Islet of Langerhans (tissue), 1 donor: ENCODE data around the gene F11R.
"Not testable (repeated sequence)": the region's sequence is repeated elsewhere in the genome, so short reads cannot be mapped to it uniquely, and the experiment has no call there.

ENCODE experiments used
- FAIRE-seq: peaks from one replicate; lab custom pipeline; 2011; peaks lifted over from hg19 to GRCh38; lab: Jason Lieb, UNC

Gene F11R

DNA sequence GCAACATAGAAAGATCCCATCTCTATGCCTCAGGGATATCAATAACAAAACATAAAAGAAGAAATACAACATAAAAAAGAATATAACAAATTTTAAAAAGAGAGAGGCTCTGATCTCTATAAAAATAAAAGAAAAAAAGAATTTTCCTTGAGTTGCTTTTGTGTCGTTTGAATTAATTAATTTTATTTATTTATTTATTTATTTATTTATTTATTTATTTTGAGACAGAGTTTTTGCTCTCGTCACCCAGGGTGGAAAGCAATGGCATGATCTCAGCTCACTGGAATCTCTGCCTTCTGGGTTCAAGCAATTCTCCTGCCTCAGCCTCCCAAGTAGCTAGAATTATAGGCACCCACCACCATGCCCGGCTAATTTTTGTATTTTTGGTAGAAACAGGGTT, 8.5 kb downstream of the F11R start:
- FAIRE-seq: no peak

DNA sequence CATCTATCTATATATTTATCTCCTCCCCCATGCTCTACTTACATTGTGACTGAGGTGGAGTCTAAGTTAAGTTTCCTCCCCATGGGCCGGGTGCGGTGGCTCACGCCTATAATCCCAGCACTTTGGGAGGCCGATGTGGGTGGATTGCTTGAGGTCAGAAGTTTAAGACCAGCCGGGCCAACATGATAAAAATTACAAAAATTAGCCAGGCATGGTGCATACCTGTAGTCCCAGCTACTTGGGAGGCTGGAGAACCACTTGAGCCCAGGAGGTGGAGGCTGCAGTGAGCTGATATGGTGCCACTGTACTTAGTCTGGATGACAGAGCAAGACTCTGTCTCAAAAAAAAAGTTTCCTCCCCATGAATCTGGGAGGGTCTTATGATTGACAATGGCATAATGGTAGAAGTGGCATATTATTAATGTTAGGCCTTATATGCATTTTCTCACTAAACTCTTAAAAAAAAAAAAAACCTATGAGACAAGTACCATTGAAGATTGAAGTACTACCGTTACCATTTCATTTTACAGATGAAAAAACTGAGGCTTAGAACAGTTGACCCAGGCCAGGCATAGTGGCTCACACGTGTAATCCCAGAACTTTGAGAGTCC, 11.2 kb downstream of the F11R start:
- FAIRE-seq: no peak

DNA sequence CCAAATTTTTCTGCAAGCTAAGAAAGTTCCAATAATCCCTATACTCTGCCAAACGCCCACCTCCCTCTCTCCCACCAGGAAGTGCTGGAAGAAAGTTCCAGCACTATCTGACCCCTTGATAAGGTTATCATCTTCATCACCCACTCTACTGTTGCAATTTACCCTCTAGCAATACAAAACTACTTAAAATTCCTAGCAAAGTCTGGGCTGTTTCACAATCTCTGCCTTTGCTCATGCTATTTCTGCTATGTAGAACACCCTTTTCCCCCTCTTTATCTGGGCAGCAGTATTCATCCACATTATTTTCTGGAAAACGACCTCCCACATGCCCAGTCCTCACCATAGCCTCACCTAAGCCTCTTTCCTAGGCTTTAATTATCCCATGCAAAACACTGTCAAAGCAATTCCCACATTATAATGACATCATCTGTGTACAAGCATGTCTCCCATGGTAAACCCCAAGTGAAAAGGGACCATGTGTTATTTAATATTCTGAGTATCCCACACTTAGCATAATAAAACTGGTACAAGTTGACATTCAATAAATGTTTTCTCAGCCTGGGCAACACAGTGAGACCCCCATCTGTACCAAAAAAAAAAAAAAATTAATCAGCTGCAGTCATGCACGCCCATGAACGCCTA, 12.0 kb downstream of the F11R start:
- FAIRE-seq: no peak

DNA sequence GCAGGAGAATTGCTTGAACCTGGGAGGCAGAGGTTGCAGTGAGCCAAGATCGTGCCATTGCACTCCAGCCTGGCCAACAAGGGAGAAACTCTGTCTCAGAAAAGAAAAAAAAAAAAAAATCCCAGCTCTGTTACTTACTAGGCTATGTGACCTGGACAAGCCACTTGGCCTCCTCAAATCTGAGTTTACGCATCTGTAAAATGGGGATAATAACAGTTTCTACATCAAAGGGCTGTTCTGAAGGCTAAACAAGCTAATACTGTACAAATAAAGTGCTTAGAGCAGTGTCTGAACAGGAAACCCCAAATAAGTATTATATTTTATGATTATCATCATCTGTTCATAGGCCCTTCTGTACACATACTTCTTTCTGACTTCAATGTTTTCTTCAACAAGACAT, 13.6 kb downstream of the F11R start:
- no peak for FAIRE-seq

DNA sequence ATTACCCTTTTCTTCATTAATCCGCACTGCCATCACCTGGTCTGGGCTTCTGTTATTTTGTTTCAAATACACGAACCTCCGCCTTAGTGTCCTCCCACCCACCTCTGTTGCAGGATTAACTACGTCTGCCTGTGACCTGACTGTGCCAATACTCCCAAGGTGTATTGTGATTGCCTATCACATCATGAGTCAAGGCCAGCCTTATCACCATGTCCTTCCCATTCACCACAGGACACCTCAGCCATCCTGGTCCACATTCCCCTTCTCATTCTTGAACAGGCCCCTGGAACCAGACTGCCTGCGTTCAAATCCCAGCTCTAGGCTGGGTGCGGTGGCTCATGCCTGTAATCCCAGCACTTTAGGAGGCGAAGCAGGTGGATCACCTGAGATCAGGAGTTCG, 14.4 kb downstream of the F11R start:
- FAIRE-seq: no peak

DNA sequence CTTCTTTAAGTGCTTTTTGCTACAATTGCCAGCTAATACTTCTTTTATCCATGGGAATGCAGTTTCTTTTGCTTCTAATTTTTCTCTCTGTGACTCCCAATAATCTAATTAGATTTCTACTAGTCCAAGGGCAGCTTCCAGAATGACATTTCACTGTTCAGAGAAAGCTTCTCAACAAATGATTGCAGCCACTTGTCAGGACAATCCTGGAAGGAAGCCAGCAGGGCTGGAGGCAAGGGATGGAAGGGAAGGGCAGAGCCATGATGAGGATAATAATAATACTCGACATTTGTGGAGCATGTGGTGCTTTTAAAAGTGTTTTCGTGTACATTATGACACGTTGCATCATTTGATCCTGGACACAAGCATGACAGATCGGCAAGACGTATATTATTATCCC, 19.4 kb downstream of the F11R start:
- FAIRE-seq: no peak

DNA sequence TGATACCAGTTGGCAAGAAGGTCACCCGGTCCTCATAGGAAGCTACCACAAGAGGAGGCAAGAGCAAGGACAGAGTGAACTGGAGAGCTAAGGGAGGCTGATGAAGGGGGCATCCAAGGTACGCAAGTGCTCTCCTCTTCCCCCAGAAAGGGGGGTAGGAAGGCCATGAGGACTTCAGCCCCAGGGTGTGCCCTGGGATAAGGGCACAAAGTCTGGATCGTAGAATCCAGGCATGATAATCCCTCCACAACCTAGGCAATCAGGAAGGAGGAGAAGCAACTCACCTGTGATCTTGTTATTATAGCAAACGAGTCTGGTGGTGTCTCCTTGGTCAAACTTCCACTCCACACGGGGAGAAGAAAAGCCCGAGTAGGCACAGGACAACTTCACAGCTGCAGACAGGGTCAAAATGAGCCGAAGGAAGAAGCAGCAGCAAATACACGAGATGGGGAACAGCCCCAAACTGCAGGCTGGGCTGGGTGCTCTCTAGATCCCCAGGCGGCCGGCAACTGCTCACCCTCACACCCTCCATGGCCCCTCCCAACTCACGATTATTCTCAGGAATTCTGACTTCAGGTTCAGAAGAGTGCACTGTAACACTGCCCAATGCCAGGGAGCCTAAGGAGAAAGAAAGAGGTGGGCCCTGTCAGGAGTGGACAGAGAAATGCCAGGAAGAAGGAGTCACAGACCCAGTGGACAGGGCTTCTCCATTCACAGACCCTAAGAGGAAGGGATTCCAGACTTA, 20.0 kb downstream of the F11R start:
- FAIRE-seq: no peak

DNA sequence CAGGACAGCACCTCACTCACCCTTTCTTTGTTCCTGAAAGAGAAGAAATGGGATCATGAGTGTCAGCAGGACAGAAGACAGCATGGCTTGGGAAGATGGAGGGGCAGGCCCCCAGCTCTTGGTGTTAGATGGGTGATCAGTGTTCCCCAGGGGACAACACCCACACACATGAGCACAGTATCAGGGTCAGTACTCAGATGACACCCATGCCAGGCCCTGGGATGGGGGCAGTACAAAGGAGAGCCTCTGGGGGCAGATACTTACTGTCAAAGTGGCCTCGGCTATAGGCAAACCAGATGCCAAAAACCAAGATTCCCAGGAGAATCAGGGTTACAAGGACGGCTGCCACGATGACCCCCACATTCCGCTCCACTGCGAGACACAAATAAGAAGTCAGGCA, 21.6 kb downstream of the F11R start:
- FAIRE-seq: no peak

DNA sequence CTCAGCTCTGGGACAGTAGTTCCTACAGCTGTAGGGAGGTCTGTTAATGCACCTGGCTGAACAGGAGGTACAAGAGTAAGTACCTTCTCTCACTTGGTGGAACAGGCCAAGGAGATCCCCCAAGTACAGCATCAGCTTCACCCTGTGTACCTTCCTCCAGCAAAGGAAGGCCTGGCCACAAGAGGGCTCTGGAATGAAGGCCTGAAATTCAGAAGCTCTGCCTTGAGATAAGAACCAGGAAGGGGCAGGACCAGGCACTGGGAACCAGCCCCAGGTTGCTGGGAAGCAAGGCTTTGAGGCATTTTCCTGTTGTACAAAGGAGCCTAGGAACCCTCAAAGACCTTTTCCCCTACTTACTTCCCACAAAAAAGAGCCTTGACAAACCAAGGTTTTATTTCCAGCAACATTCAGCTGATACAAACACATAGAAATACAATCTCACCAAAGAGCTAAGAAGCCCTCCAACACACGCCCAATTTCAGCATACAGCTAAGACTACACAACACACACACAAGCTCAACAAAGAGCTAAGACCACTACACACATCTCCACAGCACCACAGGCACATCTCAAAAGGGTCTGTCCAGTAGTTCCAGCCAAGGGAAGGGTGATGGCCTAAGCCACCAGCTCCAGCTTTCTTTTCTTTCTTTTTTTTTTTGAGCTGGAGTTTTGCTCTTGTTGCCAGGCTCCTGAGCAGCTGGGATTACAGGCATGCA, 23.5 kb downstream of the F11R start:
- FAIRE-seq: no peak

DNA sequence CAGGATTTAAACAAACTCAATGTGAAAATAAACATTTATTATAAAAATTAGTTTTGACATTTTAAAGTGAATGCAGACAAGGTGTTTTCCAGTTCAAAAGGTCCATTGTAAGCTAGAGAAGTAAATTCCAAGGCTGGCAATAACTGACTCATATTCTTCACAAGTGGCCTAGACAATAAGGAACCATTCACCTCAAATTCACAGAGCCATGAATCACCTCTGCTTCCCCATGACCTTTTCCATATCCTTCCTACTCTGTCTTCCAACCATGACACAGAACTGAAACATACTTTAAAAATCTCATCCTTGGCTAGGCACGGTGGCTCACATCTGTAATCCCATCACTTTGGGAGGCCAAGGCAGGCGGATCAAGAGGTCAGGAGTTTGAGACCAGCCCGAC, 24.8 kb downstream of the F11R start:
- FAIRE-seq: no peak

DNA sequence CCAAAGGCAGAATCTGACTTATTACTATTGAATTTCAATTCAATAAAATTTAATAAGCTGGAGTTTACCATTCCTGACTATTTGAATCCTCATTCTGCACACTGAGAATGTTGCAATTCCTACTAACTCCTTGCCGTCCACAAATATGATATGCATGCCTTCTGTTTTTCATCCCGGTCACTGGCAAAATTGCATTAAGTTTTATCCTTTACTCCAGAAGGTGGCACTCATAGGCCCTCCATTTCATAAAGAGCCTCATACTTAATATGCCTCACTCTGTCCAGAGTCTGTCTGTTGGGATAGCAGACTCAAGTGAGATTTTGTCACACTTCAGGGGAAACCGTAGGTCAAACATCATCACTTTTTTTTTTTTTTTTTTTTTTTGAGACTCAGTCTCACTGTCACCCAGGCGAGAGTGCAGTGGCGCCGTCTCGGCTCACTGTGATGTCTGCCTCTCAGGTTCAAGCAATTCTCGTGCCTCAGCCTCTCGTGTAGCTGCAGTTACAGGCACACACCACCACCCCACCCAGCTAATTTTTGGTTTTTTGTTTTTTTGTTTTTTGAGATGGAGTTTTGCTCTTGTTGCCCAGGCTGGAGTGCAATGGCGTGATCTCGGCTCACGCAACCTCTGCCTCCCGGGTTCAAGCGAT, 27.3 kb downstream of the F11R start:
- no peak for FAIRE-seq

DNA sequence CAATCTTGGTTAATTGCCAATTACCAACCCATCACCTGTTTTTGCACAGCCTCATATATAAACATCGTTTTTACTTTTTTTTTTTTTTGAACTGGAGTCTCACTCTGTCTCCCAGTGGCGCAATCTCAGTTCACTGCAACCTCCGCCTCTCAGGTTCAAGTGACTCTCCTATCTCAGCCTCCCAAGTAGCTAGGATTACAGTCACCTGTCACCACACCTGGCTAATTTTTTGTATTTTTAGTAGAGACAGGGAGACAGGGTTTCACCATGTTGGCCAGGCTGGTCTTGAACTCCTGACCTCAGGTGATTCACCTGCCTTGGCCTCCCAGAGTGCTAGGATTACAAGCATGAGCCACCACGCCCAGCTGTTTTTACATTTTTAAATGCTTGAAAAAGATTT, 28.9 kb downstream of the F11R start:
- FAIRE-seq: not testable (repeated sequence)

DNA sequence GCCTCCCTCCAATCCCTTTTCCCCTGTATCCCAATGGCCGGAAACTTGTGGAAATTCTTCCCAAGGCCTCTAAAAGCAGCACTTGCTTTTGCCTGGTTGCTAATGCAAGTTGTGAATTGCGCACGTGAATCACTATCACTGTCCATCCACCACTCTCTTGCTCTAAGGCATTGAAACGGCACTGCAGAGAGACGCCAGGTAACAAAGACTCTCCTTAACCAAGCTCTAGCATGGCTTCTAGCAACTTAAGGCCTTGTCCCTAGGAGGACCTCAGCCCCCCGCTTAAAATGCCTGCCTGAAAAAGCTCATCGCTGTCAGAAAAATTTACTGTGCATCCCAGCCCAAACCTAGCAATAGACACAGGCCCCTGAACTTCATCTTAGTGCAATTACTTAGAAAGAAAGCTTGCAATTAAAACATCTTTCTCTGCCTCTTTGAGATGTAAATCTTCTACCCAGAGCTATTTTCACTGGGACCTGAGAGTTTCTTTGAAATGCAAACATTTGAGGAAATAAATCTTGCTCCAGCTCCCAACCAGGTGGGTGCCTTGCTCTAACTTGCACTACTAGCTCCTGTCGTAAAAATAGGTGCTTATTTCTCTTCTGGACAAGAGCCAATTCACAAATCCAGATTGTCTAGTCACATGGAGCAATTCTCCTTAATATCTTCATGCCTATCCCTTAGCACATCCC, 33.4 kb downstream of the F11R start:
- no peak for FAIRE-seq

DNA sequence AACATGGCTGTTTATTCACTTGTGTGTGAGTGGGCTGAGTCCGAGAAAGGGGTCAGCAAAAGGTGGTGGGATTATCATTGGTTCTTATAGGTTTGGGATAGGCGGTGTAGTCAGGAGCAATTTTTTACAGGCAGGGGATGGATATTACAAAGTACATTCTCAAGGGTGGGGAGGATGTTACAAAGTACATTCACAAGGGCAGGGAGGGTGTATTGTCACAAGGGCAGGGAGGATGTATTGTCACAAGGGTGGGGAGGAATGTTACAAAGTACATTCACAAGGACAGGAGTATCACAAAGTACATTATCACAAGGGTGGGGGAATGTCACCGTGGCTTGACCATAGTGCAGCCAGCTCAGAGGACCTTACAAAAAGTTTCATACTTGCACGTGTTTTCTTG, 35.2 kb downstream of the F11R start:
- FAIRE-seq: no peak

DNA sequence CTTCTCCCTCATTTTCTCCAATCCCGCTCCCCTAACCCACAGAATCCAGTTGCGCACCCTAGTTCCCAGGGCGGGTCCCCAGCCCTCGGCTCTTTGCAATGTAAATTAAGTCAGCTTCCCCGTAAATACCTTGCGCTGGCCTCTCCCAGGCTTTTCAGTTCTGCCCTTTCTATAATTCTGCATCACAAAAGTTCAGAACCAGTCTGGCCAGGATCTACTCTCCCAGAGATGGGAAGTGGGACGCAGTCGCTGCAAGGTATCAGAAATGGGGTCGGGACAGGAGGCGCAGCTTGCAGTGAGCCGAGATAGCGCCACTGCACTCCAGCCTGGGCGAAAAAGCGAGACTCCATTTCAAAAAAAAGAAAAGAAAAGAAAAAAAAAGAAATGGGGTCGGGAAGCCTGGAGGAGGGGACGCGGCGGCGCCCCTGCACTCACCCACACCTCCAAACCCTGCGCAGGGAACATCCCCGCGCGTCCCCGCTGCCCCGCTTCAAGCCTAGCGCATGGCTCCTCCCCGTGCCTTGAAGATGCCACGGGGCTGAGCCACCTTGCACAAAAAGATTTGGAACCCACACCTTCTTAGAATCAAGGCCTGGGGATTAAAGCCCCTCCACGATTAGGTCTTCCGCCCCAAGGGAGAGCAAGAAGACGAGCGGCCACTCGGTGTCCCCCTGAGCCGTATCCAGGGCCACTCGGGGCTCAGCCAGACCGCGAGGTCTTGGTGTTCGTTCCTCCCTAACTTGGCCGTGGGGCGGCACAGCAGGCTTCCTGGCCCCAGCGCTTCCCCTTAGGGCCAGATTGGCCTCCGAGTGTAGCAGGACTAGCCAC, 39.2 kb downstream of the F11R start:
- FAIRE-seq: no peak

DNA sequence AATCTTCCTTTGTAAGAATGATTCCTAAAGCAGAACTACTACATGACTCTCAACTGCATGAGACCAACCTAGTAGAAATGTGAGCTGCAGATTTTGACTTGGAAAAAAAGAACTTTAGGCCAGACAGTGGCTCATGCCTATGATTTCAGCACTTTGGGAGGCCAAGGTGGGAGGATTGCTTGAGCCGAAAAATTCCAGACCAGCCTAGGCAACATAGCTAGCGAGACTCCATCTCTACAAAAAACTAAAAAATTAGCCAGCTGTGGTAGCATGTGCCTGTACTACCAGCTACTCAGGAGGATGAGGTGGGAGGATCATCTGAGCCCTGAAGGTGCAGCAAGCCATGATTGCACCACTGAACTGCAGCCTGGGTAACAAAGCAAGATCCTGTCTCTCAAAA, 41.7 kb downstream of the F11R start:
- FAIRE-seq: no peak

DNA sequence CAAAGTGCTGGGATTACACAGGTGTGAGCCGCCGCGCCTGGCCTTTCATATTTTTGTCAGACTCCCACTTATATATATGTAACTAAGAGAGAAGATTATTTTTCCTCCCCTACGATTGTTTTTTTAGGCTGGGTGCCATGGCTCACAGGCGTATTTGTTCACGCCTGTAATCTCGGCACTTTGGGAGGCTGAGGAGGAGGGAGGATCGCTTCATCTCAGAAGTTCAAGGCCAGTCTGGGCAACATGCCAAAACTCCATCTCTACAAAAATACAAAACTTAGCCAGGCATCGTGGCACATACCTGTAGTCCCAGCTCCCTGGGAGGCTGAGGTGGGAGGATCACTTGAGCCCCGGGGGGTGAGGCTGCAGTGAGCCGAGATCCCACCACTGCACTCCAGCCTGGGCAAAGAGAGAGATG, 42.4 kb downstream of the F11R start:
- no peak for FAIRE-seq

DNA sequence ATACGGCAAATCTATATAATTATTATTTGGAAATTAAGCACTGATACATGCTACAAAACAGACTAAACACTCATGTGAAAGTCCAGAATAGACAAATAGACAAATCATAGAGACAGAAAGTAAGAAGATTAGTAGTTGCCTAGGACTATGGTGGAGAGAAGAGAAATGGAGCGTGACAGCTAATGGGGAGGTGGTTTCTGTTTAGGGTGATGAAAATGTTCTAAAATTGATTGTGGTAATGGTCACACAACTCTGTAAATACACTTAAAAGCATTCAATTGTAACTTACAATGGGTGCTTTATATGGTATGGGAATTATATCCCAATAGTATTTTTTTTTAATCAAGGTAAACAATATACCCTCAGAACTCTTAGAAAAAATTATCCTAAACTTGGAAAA, 45.9 kb downstream of the F11R start:
- no peak for FAIRE-seq

DNA sequence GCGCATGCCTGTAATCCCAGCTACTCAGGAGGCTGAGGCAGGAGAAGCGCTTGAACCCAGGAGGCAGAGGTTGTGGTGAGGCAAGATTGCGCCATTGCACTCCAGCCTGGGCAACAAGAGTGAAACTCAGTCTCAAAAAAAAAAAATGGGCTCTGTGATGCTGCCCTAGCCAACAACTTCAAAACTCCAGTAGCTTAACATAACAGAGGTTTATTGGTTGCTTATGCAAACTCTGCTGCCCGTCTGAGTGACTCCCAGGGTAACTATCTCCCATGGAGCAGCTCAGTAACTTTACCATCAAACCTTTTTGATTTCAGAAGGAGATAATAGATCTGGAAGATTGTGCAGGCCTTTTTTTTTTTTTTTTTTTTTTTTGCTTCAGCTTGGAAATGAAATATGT, 47.5 kb downstream of the F11R start:
- FAIRE-seq: no peak

DNA sequence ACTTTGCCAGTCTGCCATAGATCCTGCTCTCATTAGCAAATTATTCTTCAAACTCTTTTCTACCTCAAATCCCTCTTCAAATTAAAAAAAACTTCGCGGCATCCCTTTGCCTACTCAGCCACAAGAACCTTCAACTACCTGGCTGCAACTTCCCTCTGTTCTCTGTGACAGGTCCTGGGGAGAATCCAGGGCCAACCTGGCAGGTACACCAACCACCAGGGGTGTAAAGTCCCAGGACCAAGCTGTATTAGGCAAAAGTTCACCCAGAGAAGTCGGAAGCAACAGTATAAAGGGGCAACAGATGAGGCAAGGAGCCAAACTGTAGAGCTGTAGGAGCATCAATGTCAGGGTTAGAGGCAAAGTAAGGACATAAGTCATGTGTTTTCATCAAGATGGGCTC, 48.0 kb downstream of the F11R start:
- FAIRE-seq: no peak

DNA sequence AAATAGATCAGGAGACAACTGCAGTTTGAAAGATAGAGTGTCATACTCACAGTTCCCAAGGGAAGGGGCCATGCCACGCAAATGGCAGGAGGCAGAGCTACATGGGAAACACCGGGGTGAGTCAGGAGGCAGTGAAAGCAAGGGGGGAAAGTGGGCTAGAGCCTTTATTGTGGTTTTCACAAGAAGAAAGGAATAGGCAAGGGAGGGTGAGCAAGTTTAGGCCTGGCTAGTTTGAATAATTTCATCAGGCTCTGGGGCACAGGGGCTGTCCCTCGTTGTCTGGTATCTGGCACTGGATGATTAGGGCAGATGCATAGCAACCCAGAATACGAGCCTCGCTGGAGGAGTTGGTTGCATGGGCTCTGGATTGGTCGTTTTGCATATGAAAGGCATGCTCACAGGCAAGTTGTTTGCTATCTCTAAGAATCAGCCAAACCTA, 49.3 kb downstream of the F11R start:
- FAIRE-seq: no peak
